ENCODE data around the gene TPST2. TPM values are rescaled to one million over a fixed set of nuclear protein-coding genes. Genes with fewer than 3 reads are reported as not detected.

Gene TPST2
- total RNA-seq, 4 donors from 2014 or later, result 22.0 to 30.9 (median 28.7) TPM

DNA sequence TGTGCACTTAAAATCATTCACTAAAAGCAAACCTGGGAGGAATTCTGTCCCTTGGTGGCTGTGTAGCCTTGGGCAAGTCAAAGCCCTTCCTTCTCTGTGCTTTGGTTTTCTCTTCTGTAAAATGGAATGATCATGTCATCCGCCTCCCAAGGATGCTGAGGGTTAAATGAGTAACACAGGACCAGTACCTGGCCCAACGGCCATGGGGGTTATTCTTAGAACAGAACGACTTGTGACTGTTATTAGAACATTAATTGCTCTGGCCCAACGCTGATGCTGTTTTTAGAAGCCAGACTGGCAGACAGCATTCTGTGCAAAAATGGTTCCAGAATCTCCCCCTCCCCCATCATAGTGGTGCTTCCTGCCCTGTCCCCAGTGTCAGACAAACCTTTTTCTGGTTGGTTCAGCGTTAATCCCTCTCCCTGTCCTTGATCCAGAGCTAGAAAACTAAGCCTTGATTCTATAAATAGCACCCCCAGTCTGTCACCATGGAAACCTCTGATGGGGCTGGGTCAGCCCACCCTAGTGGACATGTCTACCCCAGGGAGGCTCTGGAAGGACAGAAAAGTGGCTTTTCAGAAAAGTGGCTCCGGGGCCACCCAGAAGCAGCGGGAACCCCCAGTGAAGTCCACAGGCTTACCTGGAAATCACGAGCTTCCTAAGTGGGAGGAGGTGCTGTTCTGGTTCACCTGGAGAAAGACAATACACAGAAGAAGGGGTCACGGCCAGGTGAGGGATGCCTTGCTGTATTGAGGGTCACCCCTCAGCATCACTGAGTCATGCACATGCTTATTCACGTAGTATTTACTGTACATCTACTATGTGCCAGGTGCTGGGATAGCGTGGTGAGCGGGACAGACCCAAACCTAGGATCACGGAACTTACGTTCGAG lies 62.1 kb downstream of the TPST2 start:
- TF ChIP-seq EP300 (IDR thresholded peaks at IDR 0.05) (no peak), POLR2AphosphoS5 (IDR thresholded peaks at IDR 0.05) (no peak), POLR2A (IDR thresholded peaks at IDR 0.05; ENCODE audit: low read depth) (no peak)
- TF ChIP-seq, protein P1, sequence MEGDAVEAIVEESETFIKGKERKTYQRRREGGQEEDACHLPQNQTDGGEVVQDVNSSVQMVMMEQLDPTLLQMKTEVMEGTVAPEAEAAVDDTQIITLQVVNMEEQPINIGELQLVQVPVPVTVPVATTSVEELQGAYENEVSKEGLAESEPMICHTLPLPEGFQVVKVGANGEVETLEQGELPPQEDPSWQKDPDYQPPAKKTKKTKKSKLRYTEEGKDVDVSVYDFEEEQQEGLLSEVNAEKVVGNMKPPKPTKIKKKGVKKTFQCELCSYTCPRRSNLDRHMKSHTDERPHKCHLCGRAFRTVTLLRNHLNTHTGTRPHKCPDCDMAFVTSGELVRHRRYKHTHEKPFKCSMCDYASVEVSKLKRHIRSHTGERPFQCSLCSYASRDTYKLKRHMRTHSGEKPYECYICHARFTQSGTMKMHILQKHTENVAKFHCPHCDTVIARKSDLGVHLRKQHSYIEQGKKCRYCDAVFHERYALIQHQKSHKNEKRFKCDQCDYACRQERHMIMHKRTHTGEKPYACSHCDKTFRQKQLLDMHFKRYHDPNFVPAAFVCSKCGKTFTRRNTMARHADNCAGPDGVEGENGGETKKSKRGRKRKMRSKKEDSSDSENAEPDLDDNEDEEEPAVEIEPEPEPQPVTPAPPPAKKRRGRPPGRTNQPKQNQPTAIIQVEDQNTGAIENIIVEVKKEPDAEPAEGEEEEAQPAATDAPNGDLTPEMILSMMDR (IDR thresholded peaks at IDR 0.05), result no peak

DNA sequence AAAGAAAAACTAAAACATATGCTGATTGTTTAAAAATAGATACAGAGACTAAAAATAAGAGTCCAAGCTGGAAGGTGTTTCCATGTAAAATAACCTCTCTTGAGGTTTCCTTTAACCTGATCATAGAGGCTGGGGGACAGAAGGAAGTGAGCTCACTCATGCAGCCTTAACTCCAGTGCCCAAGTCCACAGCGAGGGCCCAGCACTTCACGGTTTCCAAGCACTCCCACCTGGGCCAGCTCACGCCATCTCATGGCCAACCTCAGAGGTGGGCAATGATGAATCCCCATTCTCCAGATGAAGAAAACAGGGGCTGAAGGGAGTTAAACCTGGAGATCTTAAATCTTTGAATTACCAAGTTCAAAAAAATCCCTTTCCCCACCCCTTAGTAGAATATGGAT lies 62.8 kb downstream of the TPST2 start:
- DNase-seq (ENCODE audit: extremely low spot score), result no peak
- TF ChIP-seq, protein P1 (IDR thresholded peaks at IDR 0.05), result no peak
- no peak for TF ChIP-seq POLR2A (IDR thresholded peaks at IDR 0.05; ENCODE audit: low read depth)
- TF ChIP-seq EP300 (IDR thresholded peaks at IDR 0.05), result no peak
- TF ChIP-seq POLR2AphosphoS5 (IDR thresholded peaks at IDR 0.05), result no peak
- peaks cover 6 to 80% (median 30%) of the 10 kb centered on the region in 4 donors for H3K36me3 ChIP-seq
- H3K4me1 ChIP-seq, result peaks cover 0 to 6% (median 0%) of the 10 kb centered on the region in 4 donors
- H3K9me3 ChIP-seq, result no peaks in the 10 kb centered on the region
- H3K27me3 ChIP-seq, result no peaks in the 10 kb centered on the region
- WGBS, result 65% methylated on average over 3 of the region's 3 CpGs
- H3K4me3 ChIP-seq, result no peak overlapping the region
- intact Hi-C loops (cut with DNase I), result no loop called here
- H3K27ac ChIP-seq (replicated peaks in 1 of 4), result no peak overlapping the region

More for the DNA sequence above, 62.1 kb downstream of the TPST2 start:
- Histone ChIP-seq H3K4me1 (peaks cover 0 to 6% (median 0%) of the 10 kb centered on the region in 4 donors), H3K9me3 (no peaks in the 10 kb centered on the region), H3K27ac (replicated peaks in 1 of 4) (no peak overlapping the region), H3K27me3 (no peaks in the 10 kb centered on the region), H3K4me3 (no peak overlapping the region), H3K36me3 (peaks cover 8 to 83% (median 35%) of the 10 kb centered on the region in 4 donors)
- DNase-seq (ENCODE audit: extremely low spot score), result no peak
- intact Hi-C loops (cut with DNase I), result no loop called here
- 72% methylated on average over 15 of the region's 15 CpGs for WGBS

DNA sequence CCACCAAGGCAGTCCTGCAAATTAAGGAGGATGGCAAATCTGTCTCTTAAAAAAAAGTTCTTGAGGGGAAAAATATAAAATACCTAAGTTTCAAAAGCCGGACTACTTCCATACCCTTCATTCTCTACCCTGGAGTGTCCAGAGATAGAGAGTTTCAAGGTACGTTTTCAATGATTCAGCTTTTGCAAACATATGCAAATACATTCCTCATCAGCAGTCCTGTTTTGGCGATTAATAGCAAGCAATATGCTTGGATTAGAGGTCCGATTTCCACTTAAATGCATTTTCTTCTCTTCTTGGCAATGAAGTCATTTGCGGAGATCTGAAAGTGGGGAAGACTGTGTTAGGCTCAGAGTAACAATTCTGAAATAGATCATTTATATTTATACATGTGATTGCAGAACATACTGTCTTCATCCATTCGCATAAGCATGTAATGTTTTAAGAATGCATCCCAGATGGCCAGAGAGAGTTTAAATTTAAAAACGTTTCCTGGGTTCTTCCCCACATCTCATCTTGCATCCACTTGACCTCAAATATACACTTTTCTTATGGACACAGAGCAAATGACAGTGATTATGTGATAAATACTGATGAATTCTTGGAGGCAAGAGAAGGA lies 63.9 kb downstream of the TPST2 start:
- DNase-seq (ENCODE audit: extremely low spot score), result no peak
- WGBS, result 88% methylated on average over 7 of the region's 7 CpGs

DNA sequence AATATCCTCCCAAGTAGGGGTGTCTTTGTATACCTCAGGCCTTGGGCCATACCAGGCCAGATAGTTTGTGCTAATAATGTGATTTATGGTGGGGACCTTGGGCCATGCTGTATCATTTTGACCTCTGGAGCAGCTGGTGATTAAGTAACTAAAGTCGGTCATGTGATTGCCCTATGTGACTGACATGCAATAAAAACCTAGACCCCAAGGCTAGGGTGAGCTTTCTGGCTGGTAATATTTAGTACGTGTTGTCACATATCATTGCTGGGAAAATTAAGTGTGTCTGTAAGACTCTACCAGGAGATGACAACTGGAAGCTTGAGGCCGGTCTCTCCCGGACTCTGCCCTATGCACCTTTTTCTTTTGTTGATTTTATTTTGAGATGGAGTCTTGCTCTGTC lies 65.1 kb downstream of the TPST2 start:
- 93% methylated on average over 4 of the region's 4 CpGs for WGBS
- H3K27me3 ChIP-seq, result no peaks in the 10 kb centered on the region
- TF ChIP-seq, protein P1 (IDR thresholded peaks at IDR 0.05), result no peak
- TF ChIP-seq EP300 (IDR thresholded peaks at IDR 0.05), result no peak
- no peak for TF ChIP-seq POLR2A (IDR thresholded peaks at IDR 0.05; ENCODE audit: low read depth)
- TF ChIP-seq POLR2AphosphoS5 (IDR thresholded peaks at IDR 0.05), result no peak
- no peak for DNase-seq (ENCODE audit: extremely low spot score)
- H3K9me3 ChIP-seq, result no peaks in the 10 kb centered on the region
- intact Hi-C loops (cut with DNase I), result no loop called here
- H3K4me1 ChIP-seq, result peaks cover 0 to 6% (median 0%) of the 10 kb centered on the region in 4 donors
- H3K36me3 ChIP-seq, result peaks cover 0 to 60% (median 17%) of the 10 kb centered on the region in 4 donors
- H3K4me3 ChIP-seq, result no peak overlapping the region
- no peak overlapping the region for H3K27ac ChIP-seq (replicated peaks in 1 of 4)

More for the DNA sequence above, 63.9 kb downstream of the TPST2 start:
- peaks cover 0 to 6% (median 0%) of the 10 kb centered on the region in 4 donors for H3K4me1 ChIP-seq
- peaks cover 0 to 71% (median 23%) of the 10 kb centered on the region in 4 donors for H3K36me3 ChIP-seq
- intact Hi-C loops (cut with DNase I), result no loop called here
- no peaks in the 10 kb centered on the region for H3K27me3 ChIP-seq
- H3K27ac ChIP-seq (replicated peaks in 1 of 4), result no peak overlapping the region
- no peaks in the 10 kb centered on the region for H3K9me3 ChIP-seq
- TF ChIP-seq, protein P1 (IDR thresholded peaks at IDR 0.05), result no peak
- TF ChIP-seq EP300 (IDR thresholded peaks at IDR 0.05), result no peak
- no peak for TF ChIP-seq POLR2AphosphoS5 (IDR thresholded peaks at IDR 0.05)
- TF ChIP-seq POLR2A (IDR thresholded peaks at IDR 0.05; ENCODE audit: low read depth), result no peak
- H3K4me3 ChIP-seq, result no peak overlapping the region
